GM19025 (cell line): Measurements from ENCODE around the gene ZNF687.
A peak's percentile ranks its signal among the peaks of the same experiment; 100 is the strongest.

Experiments
- ATAC-seq: cut with Tn5 transposase; IDR thresholded peaks from one replicate; pipeline ENCODE4 v1.9.1; 2021; ENCODE audit warnings: mild to moderate bottlenecking, low read depth, moderate library complexity; ENCODE audit not compliant: unreplicated experiment

ZNF687 gene, protein sequence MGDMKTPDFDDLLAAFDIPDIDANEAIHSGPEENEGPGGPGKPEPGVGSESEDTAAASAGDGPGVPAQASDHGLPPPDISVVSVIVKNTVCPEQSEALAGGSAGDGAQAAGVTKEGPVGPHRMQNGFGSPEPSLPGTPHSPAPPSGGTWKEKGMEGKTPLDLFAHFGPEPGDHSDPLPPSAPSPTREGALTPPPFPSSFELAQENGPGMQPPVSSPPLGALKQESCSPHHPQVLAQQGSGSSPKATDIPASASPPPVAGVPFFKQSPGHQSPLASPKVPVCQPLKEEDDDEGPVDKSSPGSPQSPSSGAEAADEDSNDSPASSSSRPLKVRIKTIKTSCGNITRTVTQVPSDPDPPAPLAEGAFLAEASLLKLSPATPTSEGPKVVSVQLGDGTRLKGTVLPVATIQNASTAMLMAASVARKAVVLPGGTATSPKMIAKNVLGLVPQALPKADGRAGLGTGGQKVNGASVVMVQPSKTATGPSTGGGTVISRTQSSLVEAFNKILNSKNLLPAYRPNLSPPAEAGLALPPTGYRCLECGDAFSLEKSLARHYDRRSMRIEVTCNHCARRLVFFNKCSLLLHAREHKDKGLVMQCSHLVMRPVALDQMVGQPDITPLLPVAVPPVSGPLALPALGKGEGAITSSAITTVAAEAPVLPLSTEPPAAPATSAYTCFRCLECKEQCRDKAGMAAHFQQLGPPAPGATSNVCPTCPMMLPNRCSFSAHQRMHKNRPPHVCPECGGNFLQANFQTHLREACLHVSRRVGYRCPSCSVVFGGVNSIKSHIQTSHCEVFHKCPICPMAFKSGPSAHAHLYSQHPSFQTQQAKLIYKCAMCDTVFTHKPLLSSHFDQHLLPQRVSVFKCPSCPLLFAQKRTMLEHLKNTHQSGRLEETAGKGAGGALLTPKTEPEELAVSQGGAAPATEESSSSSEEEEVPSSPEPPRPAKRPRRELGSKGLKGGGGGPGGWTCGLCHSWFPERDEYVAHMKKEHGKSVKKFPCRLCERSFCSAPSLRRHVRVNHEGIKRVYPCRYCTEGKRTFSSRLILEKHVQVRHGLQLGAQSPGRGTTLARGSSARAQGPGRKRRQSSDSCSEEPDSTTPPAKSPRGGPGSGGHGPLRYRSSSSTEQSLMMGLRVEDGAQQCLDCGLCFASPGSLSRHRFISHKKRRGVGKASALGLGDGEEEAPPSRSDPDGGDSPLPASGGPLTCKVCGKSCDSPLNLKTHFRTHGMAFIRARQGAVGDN

DNA sequence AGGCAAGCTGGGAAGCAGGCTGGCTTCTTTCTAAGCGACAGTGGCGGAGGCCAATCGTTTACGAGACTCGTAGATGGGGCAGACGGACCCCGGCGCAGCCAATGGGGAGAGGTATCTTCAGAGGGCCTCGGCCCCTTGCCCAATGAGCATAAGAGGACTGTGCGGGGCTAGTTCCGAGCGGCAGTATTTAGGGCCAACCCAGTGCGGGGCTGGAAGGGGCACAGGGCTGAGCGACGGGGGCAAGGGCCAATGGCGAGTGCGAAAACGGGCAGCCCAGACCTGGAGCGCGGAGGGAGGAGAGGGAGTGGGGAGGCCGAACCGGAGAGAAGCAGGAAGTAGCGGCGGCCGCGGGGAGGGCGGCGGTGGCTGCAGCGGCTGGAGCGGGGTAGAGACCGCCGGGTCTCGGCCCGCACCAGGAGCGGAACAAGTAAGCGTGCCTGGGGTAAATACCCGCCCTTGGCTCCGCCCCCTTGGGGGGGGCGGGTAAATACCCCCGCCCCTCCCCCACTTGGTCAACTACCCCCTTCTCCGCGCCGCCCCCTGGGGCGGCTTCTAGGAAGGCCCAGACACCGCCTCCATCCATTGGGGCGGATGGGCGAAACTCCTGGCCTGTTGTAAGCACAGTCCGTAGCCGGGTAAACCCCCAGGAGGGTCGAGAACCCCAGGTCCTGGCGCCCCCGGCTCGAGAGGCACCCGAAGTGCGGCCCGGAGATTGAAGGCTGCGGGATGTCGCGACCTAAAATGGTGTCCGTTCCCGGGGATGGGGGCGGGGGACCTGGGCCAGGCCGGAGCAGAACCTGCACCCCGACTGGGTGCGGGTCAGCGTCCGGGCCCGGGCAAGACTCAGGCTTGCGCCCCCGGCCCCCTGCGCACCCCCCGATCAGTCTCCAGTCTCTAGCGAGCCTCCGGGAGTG, at the start of gene ZNF687:
TSS of gene ZNF687 (plus strand) at position 331 of the 914 bp plus-strand sequence. CDS start 3,993 bp downstream, outside the sequence.
- peak; percentile 90 for ATAC-seq

DNA sequence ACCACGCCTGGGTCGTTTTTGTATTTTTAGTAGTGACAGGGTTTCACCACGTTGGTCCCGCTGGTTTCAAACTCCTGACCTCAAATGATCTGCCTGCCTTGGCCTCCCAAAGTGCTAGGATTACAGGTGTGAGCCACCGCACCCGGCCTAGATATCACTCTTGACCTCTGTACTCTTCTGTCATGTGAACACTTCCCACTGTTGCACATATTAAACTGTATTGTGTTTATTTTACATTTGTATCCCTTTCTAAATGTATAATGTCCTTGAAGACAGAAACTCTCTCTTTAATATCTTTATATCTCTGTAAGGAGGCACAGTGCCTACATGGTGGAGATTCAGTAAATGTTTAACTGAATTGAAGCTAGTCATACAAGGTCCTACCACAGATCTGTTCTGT, 46.9 kb upstream of the ZNF687 start:
- no peak for ATAC-seq

DNA sequence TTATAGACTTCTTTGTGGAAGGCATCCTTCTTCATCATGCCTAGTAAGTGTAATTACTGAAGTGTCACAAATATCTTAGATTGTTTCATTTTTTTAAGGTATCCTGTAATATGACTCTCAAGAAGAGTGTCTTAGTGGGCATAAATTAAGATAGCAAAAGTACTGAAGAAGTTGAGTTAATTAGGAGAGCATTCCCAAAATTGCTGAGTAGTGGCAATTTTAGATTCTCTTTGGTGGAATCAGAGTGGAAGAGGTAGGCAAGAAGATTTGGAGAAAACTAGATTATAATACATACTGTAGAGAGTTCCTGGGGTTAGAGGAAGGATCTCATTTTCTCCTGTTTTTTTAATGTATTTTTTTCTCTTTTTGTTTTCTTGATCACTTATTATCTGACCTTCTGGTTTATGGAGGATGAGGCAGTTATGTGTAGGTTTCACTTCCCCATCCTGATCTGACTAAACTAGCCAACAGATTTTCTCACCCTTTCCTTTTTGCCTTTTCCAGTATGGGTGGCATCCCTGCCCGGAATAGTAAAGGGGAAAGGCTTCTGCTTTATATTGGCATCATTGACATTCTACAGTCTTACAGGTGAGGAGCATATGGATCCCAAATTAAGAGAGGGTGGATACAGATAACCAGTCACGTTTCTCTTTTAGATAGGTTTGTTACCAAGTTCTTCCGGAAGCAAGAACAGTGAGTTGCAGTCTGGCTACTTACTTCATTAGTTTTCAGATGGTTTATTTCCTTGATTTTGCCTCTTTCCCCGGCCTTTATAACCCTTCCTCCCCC, 44.2 kb upstream of the ZNF687 start:
- no peak for ATAC-seq

DNA sequence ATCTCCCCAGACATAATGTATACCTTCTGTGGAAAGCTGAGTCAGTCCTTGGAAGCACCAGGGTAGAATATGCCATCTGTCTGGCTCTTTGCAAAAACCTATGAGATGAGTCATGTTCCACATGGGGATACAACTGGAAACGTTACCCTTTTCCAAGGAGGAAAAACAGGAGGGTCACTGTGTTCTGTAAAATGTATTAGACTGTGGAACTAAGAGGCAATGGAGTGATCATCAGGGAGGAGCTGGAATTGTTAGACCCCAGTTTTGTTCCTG, 43.7 kb upstream of the ZNF687 start:
- ATAC-seq, result no peak

DNA sequence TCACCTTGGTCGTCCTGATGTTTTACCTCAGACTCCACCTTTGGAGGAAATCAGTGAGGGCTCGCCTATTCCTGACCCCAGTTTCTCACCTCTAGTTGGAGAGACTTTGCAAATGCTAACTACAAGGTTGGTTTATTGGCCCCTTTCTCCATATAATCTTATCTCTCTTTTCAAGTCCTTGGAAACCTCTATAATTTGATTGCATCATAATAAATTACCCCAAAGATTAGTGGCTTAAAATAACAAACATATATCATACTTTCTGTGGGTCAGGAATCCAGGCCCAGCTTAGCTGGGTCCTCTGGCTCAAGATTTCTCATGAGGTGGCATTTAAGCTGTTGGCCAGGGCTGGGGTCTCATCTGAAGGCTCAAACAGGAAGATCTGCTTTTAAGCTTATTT, 39.7 kb upstream of the ZNF687 start:
- no peak for ATAC-seq

DNA sequence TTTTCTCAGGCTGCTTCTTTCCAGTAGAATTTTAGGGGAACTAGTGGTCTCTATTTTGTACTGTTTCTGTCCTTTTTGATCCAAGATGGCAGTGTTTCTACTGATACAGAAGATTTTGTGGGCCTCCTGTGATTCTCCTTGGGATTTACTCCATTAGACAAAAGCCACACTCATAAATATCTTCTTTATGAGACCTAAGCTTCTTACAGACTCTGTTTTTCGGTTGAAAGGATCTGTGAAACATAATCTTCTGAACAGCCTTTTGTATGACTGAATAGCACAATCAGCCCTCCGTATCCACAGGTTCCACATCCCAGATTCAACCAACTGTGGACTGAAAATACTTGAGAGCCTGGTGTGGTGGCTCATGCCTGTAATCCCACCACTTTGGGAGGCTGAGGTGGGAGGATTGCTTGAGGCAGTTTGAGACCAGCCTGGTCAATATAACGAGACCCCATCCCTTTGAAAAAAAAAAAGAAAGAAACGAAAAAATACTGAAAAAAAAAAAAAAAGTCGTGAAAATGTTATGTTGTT, 38.3 kb upstream of the ZNF687 start:
- ATAC-seq, result no peak

DNA sequence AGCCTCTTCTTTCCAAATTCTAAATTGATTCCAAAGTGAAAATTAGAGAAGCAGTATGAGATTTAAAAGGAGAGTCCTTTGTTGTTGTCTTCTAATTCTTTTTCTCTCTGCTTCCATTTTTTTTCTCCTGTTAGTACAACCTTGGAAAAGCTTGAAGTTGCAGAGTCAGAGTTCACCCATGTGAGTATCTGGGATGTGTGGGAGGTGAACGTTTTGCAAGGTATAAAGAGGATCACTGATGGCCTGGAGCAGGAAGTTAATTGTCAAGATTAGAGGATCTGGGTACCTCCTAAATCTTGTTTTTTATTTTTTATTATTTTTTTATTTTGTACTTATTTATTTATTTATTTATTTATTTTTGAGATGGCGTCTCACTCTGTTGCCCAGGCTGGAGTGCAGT, 35.3 kb upstream of the ZNF687 start:
- no peak for ATAC-seq

DNA sequence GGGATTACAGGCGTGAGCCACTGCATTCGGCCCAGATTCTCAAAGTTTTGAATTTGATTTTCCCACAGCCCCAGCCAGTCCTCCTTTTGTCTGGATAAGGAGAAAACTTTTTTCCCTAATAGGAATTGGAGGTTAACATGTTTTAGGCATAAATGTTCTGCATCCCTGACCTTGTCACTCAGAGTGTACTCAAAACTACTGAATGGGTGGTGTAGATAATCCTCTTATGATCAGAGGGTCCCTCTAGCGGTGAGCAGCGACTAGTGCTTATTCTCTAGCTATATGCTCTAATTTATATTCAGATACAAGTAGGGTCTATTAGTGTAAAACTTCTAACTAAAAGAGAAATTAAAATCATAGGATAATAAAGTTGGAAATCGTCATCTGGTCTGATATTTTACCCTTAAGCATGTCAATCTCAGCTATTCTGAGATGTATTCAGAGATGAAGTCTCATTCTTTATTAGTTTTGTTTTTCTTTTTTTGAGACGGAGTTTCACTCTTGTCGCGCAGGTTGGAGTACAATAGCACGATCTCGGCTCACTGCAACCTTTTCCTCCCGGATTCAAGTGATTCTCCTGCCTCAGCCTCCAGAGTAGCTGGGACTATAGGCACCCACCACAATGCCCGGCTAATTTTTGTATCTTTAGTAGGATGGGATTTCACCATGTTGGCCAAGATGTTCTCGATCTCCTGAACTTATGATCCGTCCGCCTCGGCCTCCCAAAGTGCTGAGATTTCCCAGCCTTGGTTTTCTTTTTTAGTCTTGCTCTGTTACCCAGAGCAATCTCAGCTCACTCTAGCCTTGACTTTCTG, 30.2 kb upstream of the ZNF687 start:
- no peak for ATAC-seq

DNA sequence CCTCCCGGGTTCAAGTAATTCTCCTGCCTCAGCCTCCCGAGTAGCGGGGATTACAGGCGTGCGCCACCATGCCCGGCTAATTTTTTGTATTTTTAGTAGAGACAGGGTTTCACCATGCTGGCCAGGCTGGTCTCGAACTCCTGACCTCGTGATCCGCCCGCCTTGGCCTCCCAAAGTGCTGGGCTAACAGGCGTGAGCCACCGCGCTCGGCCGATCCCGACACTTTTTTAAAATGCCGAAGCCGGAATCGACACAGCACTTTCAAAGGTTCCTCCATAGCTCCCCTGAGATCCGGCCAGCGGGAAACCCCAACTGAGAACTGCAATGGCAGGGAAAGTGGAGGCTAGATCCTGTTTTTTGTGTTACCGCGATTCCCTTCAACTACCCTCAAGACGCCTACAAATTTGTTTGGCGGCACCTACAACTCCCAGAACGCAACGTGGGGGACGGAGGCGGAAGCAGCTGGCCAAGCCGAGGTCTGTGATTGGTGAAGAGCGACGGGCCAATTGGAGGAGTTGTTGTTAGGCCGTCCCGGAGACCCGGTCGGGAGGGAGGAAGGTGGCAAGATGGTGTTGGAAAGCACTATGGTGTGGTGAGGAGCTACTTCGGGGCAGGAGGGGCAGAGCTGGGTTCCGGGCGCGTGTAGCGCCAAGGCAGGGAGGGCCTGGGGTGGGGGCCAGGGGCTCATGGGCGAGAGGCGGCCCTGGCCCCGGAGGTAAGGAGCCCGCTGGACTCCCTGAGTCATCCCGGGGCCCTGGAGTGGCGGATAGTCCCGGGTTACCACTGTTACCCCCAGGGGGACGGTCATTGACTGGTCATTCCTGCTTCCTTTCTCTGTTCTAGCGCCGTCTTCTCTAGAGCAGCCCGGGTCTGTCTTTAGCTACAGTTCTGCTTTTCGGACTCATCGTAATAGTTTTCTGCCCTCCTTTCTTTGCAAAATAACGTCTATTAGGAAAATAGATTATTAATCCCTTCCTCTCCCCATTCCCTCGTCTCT, 27.6 kb upstream of the ZNF687 start, which contains the start of gene PSMD4:
TSS of gene PSMD4 (plus strand) at position 518 of the 997 bp plus-strand sequence. CDS start at position 567, 49 bp downstream.
- ATAC-seq, result peak; percentile 85

DNA sequence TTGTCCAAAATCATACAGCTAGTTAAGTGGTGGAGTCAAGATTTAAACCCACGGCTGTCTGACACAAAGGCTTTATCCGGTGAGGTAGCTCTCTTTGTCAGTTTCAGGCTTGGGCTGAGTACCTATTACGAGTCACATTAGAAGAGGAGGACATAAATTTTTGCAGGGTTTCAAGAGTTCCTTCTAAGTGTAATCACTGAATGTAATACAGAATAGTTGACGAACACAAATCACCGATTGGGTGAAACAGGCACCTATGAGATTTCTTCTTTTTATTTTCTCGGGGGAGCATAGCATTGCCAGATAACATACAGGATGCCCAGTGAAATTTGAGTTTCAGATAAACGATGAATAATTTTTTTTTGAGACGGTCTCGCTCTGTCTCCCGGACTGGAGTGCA, 26.7 kb upstream of the ZNF687 start:
- ATAC-seq, result no peak

DNA sequence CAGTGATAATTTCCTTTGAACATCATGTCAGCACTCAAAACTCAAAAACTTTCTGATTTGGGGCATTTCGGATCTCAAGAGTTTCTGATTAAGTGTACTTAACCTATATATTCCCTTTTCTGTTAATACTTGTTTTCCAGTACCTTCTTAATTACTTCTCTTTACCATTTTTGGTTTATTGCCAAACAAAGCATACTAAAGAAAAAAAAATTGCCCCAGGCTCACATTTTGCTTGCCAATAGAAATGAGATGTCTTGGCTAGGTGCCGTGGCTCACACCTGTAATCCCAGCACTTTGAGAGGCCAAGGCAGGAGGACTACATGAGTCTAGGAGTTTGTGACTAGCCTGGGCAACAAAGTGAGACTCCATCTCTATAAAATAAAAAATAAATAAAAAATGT, 22.7 kb upstream of the ZNF687 start:
- no peak for ATAC-seq

DNA sequence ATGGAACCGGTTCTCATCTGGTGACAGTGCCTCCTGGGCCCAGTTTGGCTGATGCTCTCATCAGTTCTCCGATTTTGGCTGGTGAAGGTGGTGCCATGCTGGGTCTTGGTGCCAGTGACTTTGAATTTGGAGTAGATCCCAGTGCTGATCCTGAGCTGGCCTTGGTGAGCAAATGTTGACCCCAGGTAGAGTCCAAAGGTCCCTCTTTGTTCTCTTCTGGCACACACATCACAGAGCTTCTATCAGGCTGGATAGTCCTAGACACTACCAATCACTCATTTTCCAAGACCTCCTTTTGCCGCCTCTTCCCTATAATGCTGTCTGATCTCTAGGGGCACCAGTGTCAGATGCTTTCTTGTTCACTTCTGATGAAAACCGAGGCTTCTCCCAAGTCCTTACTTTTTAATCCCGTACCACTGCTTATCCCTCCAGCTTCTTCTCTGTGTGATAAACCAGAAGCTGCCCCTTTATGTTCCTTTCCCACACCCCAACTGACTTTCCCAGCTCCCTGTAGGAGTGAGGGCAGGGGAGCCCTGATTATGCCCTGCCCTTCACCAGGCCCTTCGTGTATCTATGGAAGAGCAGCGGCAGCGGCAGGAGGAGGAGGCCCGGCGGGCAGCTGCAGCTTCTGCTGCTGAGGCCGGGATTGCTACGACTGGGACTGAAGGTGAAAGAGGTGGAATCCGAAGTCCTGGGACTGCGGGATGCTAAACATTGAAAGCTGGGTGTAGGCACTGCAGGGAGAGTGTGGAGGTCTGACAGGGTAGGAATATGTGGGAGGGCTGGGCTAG, 16.5 kb upstream of the ZNF687 start:
- ATAC-seq, result no peak

DNA sequence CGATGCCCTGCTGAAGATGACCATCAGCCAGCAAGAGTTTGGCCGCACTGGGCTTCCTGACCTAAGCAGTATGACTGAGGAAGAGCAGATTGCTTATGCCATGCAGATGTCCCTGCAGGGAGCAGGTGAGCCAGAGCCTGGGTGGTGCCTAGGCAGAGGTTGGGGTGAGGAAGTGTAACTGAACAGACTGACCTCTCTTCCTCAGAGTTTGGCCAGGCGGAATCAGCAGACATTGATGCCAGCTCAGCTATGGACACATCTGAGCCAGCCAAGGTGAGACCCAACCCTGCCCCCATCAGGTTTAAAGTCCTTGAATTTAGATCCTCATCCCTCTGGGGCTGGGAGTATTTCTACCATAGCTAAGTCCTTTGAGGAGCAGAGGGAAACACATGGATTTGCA, 15.8 kb upstream of the ZNF687 start:
- ATAC-seq, result no peak

DNA sequence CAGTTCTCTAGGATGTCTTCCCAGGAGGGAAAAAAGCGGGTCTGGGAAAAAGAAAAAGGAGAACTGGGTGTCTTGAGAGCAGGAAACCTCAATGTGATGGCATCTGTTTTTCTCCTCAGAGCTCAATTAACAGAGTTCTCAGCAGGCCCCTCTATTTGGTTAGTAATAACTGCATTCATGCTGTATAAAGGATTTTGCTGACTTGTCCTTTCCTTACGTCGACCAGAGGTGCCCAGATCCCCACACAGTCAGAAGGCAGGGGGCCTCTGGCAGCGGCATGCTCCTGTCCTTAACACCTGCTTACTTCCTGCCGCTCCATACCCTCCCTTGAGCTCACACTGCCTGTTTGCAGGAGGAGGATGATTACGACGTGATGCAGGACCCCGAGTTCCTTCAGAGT, 15.3 kb upstream of the ZNF687 start:
- no peak for ATAC-seq

DNA sequence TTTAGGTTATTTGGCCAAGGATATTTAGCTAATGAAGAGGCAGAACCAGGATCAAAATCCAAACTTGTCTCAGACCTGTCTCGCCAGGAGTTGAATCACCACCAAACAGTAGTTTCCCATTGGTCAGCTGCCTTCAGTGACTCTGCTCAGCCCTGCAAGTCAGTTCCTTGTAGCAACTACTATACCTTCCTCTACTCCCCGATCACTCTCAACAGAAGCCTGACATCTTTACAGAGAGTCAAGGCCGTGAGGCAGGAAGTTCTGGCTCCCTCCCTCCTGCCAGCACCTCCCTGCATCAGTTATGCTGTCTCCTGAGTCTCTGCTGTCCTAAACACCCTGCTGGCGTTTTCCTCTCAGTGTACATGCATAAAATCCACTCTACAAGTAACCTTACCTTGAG, 14.3 kb upstream of the ZNF687 start:
- ATAC-seq, result no peak

DNA sequence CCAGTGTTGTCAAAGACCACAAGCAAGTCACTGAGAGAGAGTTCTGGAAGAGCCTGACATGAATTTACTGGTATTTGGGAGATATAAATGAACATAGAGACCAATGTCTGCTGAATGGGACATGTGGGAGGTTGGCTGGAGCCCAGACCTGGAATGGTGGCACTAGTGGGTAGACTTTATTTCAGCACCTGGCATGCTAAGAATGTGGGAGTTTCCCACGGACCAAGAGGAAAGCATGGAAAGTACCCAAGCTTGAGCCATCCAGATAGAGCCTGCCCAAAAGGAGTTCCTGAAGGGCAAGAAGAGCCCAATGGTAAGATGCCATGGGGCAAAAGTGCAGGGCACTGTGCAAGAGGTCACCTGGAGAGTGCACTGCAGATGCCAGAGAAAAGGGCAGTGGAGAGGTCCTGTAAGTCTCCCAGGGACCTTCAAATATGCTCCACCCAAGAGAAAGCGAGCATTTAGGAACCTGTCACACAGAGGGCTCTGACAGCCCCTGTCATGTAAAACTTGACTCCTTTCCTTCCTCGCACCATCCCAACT, 8.1 kb upstream of the ZNF687 start:
- ATAC-seq, result no peak
